Type B pancreatic cell (in vitro differentiated cells): ENCODE measurements around the gene PAFAH1B2. TPM values are rescaled to one million over a fixed set of nuclear protein-coding genes. Genes with fewer than 3 reads are reported as not detected.

ENCODE experiments used
- DNase-seq: peaks from one replicate; pipeline ENCODE4 v3.0.0; 2021; ENCODE audit warnings: mixed read lengths; ENCODE audit not compliant: unreplicated experiment; ENCODE audit errors: extremely low spot score
- H3K27ac Mint-ChIP-seq: 2 replicates; pipeline ENCODE4 v1.8.0; 2021; ENCODE audit warnings: mild to moderate bottlenecking, mixed read lengths
- H3K27me3 Mint-ChIP-seq: 2 replicates; pipeline ENCODE4 v1.8.0; 2021; ENCODE audit warnings: mixed read lengths
- H3K36me3 Mint-ChIP-seq: 2 replicates; pipeline ENCODE4 v1.8.0; 2021; ENCODE audit warnings: mixed read lengths
- H3K4me1 Mint-ChIP-seq: one replicate; pipeline ENCODE4 v1.8.0; 2021; ENCODE audit warnings: mixed read lengths; ENCODE audit not compliant: unreplicated experiment
- H3K4me3 Mint-ChIP-seq: 2 replicates; pipeline ENCODE4 v1.8.0; 2021; ENCODE audit warnings: mild to moderate bottlenecking, mixed read lengths
- H3K9me3 Mint-ChIP-seq: 2 replicates; pipeline ENCODE4 v1.8.0; 2021; ENCODE audit warnings: mixed read lengths
- CTCF ChIP-seq: fragments of 200-600 bp; sonication (generic); conservative IDR thresholded peaks from 2 replicates; pipeline ENCODE4 v1.5.0; 2021; ENCODE audit warnings: antibody characterized with exemption, mild to moderate bottlenecking
- total RNA-seq: library from RNA; stranded (reverse); gene quantifications from 2 replicates; pipeline ENCODE4 v1.2.1, GENCODE V29; 2021; ENCODE audit warnings: low replicate concordance

PAFAH1B2 gene
- total RNA-seq, 1 donor from 2014 or later = 94.5 TPM

GRCh38 chr11:117198613-117199012, 54.5 kb downstream of the PAFAH1B2 start:
- peak overlapping the region; percentile 76 for H3K4me3 Mint-ChIP-seq
- no peaks in the 10 kb centered on the region for H3K27me3 Mint-ChIP-seq
- peaks cover 25% of the 10 kb centered on the region for H3K4me1 Mint-ChIP-seq
- no peak for TF ChIP-seq CTCF
- peak overlapping the region; percentile 65 for H3K27ac Mint-ChIP-seq
- peaks cover 10% of the 10 kb centered on the region for H3K36me3 Mint-ChIP-seq
- DNase-seq = no peak
- H3K9me3 Mint-ChIP-seq = no peaks in the 10 kb centered on the region

DNA sequence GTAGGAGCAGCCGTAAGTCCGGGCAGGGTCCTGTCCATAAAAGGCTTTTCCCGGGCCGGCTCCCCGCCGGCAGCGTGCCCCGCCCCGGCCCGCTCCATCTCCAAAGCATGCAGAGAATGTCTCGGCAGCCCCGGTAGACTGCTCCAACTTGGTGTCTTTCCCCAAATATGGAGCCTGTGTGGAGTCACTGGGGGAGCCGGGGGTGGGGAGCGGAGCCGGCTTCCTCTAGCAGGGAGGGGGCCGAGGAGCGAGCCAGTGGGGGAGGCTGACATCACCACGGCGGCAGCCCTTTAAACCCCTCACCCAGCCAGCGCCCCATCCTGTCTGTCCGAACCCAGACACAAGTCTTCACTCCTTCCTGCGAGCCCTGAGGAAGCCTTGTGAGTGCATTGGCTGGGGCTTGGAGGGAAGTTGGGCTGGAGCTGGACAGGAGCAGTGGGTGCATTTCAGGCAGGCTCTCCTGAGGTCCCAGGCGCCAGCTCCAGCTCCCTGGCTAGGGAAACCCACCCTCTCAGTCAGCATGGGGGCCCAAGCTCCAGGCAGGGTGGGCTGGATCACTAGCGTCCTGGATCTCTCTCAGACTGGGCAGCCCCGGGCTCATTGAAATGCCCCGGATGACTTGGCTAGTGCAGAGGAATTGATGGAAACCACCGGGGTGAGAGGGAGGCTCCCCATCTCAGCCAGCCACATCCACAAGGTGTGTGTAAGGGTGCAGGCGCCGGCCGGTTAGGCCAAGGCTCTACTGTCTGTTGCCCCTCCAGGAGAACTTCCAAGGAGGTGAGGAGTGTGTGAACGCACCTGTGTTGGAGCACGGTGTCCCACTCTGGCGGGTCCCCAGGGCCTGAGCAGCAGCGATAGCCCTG, 55.2 kb downstream of the PAFAH1B2 start, which contains the start of gene TAGLN:
Gene TAGLN, plus strand, starts transcription at position 318 of the 863 bp plus-strand sequence. CDS start 3,644 bp downstream, outside the sequence.
- Mint-ChIP-seq H3K27me3 (no peaks in the 10 kb centered on the region), H3K36me3 (peaks cover 15% of the 10 kb centered on the region), H3K27ac (peak within 1 kb of the TSS; percentile 83), H3K4me3 (peak within 1 kb of the TSS; percentile 76), H3K4me1 (peaks cover 25% of the 10 kb centered on the region), H3K9me3 (no peaks in the 10 kb centered on the region)
- DNase-seq = no peak
- TF ChIP-seq CTCF = no peak

GRCh38 chr11:117199916-117200812, 56.1 kb downstream of the PAFAH1B2 start:
- Mint-ChIP-seq H3K27ac (peak overlapping the region; percentile 83), H3K4me3 (peak overlapping the region; percentile 76), H3K27me3 (no peaks in the 10 kb centered on the region), H3K36me3 (peaks cover 18% of the 10 kb centered on the region), H3K9me3 (no peaks in the 10 kb centered on the region), H3K4me1 (peaks cover 25% of the 10 kb centered on the region)
- no peak for TF ChIP-seq CTCF
- DNase-seq = no peak

GRCh38 chr11:117200813-117201657, 56.9 kb downstream of the PAFAH1B2 start:
- Mint-ChIP-seq H3K27ac (peak overlapping the region; percentile 36), H3K4me1 (peaks cover 25% of the 10 kb centered on the region), H3K36me3 (peaks cover 11% of the 10 kb centered on the region), H3K27me3 (no peaks in the 10 kb centered on the region), H3K4me3 (peak overlapping the region; percentile 76), H3K9me3 (no peaks in the 10 kb centered on the region)
- no peak for DNase-seq
- TF ChIP-seq CTCF = no peak

- TF ChIP-seq CTCF = no peak
- Mint-ChIP-seq H3K36me3 (peaks cover 11% of the 10 kb centered on the region), H3K9me3 (no peaks in the 10 kb centered on the region), H3K4me1 (peaks cover 25% of the 10 kb centered on the region), H3K27ac (peak overlapping the region; percentile 46), H3K27me3 (no peaks in the 10 kb centered on the region), H3K4me3 (no peak overlapping the region)
- no peak for DNase-seq
These were observed 57.7 kb downstream of the PAFAH1B2 start for GRCh38 chr11:117201658-117202305.
